HG02571 (cell line): ENCODE results near the gene CPT1B.
"Not testable (repeated sequence)": the region's sequence is repeated elsewhere in the genome, so short reads cannot be mapped to it uniquely, and the experiment has no call there.

Experiments
- ATAC-seq: cut with Tn5 transposase; IDR thresholded peaks from one replicate; pipeline ENCODE4 v1.9.1; 2021; ENCODE audit warnings: mild to moderate bottlenecking, moderate library complexity; ENCODE audit not compliant: unreplicated experiment

CPT1B gene

GRCh38 chr22:50610041-50610451 lies 31.8 kb upstream of the CPT1B start:
- no peak for ATAC-seq

GRCh38 chr22:50609599-50609998 lies 31.4 kb upstream of the CPT1B start:
- no peak for ATAC-seq

- no peak for ATAC-seq
Measured at GRCh38 chr22:50608996-50609395, 30.8 kb upstream of the CPT1B start.

- ATAC-seq: not testable (repeated sequence)
Measured at GRCh38 chr22:50608058-50608840, 30.0 kb upstream of the CPT1B start.

- ATAC-seq: no peak
Measured at GRCh38 chr22:50607659-50608020, 29.4 kb upstream of the CPT1B start.

- no peak for ATAC-seq
Measured at GRCh38 chr22:50606946-50607658, 28.9 kb upstream of the CPT1B start.

- ATAC-seq: no peak
Measured at GRCh38 chr22:50606165-50606945, 28.1 kb upstream of the CPT1B start.

GRCh38 chr22:50605613-50606074 lies 27.4 kb upstream of the CPT1B start:
- ATAC-seq: no peak

GRCh38 chr22:50605002-50605612 lies 26.9 kb upstream of the CPT1B start:
- no peak for ATAC-seq

GRCh38 chr22:50604256-50605001 lies 26.2 kb upstream of the CPT1B start:
- ATAC-seq: no peak

- ATAC-seq: no peak
Measured at GRCh38 chr22:50603511-50604255, 25.5 kb upstream of the CPT1B start.

GRCh38 chr22:50602338-50602700 lies 24.1 kb upstream of the CPT1B start:
- ATAC-seq: no peak

GRCh38 chr22:50601669-50602337 lies 23.6 kb upstream of the CPT1B start:
- ATAC-seq: no peak

GRCh38 chr22:50600967-50601668 lies 22.9 kb upstream of the CPT1B start:
- ATAC-seq: no peak

- ATAC-seq: no peak
Measured at GRCh38 chr22:50600538-50600937, 22.3 kb upstream of the CPT1B start, which contains the start of gene MAPK8IP2. TSS of gene MAPK8IP2 (plus strand) at chr22:50600793. CDS start at chr22:50600819, 26 bp downstream.

- ATAC-seq: no peak
Measured at GRCh38 chr22:50599816-50600455, 21.7 kb upstream of the CPT1B start.

- no peak for ATAC-seq
Measured at GRCh38 chr22:50597097-50597496, 18.9 kb upstream of the CPT1B start.

- ATAC-seq: no peak
Measured at GRCh38 chr22:50595189-50595588, 17.0 kb upstream of the CPT1B start.
